Adrenal gland (tissue), 5 donors: ENCODE results near the gene PGS1.

Experiments
- CTCF ChIP-seq, 6 experiments: fragments of 450-650 bp in 4 of 6; fragments of 200-600 bp in 2 of 6; sonication (generic) in 1 of 6; IDR thresholded peaks; 1 replicate in 5 of 6; 2 replicates in 1 of 6; pipeline versions ENCODE4 v1.5.1 to v1.8.0; 2016 to 2021; ENCODE audit warnings: antibody characterized with exemption in 6 of 6, mild to moderate bottlenecking in 2 of 6, moderate library complexity in 1 of 6
- POLR2A ChIP-seq, 2 donors: fragments of 450-650 bp; IDR thresholded peaks; one replicate each; pipeline ENCODE4 v1.6.1; 2017; ENCODE audit warnings: antibody characterized with exemption in 2 of 2, mild to moderate bottlenecking in 2 of 2, moderate library complexity in 1 of 2
- donor health status: DM: no; HTN: no; CAD: no.

GRCh38 chr17:78429618-78429995, 51.2 kb downstream of the PGS1 start:
- TF ChIP-seq POLR2A (IDR thresholded peaks at IDR 0.05) (no peak), CTCF (IDR thresholded peaks at IDR 0.05) (no peak)
